Measurements from ENCODE around the gene PLEKHN1.
"Not testable (repeated sequence)": the region's sequence is repeated elsewhere in the genome, so short reads cannot be mapped to it uniquely, and the experiment has no call there.

PLEKHN1 gene

DNA sequence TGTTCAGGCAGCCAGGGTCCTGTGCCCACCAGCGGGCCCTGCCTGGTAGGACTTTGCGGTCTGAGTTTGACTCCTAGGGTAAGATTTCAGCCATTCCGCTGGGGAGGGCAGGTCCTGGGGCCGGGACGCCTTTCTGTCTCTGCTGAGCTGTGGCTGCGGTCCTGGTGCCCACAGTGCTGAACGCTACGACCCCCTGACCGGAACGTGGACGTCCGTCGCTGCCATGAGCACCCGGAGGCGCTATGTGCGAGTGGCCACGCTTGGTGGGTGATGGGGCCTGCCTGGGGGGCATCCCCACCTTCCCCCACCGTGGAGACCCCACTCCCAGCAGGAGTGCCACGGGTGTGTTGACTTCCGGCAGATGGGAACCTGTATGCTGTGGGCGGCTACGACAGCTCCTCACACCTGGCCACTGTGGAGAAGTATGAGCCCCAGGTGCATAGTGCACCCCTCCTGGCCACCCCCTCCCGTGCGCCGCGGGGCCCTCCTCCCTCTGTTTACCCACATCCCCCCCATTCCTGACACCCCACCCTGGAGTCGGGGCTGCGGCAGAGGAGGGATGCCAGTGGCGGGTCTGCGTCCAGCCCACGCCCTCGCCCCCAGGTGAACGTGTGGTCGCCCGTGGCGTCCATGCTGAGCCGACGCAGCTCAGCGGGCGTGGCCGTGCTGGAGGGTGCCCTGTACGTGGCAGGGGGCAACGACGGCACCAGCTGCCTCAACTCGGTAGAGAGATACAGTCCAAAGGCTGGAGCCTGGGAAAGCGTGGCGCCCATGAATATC is 2.3 kb upstream of the PLEKHN1 start:
- no peak for DNase-seq

DNA sequence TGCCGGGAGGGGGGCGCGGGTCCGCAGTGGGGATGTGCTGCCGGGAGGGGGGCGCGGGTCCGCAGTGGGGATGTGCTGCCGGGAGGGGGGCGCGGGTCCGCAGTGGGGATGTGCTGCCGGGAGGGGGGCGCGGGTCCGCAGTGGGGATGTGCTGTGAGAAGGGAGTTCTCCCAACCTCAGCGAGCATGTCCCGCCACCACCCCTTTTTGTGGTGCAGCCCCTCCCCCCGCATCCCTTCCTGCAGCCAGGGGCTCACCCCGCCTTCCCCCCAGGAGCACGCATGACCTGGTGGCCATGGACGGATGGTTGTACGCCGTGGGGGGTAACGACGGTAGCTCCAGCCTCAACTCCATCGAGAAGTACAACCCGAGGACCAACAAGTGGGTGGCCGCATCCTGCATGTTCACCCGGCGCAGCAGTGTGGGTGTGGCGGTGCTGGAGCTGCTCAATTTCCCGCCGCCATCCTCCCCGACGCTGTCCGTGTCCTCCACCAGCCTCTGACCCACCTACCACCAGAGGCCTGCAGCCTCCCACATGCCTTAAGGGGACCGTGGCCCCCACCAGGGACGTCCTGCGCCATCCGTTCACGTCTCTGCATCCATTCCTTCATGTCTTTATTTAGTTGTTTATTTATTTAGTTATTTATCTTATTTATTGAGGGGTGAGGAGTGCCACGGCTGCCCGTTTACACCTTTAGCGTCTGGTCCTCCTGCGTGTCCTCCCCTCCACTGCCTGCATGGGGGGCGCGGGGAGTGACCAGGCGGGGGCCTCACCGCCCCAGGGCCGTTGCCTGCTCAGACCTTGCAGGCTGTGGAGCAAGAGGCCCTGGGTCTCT is 1.4 kb upstream of the PLEKHN1 start:
- no peak for DNase-seq

DNA sequence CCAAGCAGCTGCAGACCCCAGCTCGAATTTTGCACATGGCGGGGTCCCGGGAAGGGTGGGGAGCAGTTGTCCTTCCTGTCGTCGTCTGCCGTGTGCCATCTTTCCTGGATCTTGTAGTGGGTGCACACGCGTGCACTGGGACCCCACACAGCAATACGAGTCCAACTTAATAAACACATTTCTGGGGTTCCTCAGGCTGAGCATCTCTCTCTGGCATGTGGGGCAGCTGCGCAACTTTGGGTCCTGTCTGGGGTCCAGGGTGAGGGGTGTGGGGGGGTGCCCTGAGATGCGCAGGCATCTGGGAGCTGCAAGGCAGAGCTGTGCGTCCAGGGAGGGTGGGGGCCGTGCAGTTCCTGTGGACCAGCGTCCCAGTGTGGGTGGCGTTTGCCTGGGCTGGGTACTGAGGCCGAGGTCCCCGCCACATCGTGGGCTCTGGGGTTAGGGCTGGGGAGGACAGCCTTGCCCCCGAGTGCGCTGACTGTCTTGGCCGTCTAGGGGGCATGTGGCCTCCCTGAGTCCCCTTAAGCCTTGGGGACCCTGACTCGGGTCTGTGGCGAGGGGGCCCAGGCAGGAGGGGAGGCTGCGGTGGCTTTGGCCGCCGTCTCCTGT is 652 bp upstream of the PLEKHN1 start:
- no peak for DNase-seq

DNA sequence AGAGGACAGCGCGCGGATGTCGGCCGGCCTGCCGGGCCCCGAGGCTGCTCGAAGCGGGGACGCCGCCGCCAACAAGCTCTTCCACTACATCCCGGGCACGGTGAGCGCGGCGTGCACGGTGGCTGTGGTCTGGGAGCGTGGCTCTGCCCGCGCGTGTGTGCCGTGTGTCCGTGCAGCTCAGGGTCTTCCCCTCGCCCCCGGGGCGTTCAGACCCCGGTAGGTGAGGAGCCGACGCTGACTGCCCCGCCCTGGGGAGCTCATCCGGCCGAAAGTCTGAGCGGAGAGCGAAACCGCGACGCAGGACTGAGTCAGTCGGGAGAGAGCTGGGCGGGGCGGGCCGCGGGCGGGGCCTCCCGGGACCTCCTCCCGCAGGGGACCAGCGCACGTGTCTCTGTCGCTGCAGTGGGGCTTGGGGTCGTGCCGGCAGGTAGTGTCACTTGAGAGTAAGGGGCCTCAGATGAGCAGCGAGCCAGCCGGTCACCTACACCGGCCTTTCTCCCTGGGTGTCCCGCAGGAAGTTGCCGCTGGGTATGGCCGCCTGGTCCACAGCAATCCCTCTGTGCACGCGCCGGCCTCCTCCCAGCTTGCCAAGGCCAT is 520 bp downstream of the PLEKHN1 start:
- DNase-seq: peak; percentile 81

DNA sequence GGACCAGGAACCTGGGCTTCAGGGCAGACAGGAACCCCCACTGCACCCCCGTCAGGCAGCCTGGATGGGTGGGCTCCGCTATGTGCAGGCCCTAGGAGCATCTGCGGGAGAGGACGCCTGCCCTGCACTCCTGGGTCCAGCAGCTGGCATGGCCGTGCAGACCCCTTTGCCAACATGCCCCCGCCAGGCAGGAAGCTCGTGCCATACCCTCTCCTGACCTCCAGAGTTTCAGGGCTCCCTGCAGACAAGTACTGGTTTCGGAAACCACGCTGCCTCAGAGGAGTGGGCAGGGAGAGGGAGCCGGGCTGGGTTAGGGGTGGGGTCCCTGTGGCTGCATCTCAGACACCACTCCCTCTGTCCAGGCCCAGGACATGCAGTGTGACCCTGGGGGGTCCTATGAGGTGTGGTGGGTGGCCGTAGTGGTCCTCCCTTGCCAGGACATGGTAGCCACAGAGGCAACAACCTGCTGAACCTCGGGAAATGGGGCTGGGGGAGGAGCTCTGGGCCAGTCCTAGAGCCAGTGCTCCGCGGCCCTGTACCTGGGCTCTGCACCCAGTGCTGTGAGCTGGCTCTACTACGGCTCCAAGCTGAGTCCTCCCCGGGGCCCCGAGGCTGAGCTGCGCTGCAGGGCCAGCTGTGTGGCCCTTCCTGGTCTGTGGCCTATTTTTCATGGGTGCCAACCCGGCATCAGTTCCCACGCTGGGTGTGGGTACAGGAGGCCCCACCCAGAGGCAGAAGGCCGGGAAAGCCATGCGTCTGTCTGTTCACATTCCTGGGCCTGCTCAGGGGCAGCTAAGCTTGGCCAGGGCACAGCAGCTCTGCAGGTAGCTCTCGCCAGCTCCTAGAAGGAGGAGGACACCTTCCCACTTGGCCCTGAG is 1.4 kb downstream of the PLEKHN1 start:
- DNase-seq: no peak

DNA sequence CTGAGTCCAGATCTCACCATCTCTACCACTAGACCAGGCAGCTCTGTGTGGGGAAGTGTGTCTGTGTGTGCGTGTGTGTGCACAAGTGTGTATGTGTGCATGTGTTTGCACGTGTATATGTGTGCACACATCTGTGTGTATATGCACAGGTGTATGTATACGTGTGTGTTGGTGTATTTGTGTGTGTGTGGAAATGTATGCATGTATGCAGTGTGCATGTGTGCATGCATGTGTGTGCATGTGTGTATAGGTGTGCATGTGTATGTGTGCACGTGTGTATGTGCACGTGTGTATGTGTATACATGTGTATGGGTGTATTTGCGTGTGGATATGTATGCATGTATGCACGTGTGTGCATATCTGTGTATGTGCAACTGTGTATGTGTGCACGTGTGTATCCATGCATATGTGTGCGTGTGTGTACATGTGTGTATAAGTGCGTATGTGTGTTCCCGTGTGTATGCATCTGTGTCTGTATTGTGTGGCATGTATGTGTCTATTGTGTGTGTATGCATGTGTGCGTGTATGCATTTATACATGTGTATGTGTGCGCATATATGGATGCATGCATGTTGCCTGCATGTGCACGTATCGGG is 3.1 kb downstream of the PLEKHN1 start:
- DNase-seq: no peak

DNA sequence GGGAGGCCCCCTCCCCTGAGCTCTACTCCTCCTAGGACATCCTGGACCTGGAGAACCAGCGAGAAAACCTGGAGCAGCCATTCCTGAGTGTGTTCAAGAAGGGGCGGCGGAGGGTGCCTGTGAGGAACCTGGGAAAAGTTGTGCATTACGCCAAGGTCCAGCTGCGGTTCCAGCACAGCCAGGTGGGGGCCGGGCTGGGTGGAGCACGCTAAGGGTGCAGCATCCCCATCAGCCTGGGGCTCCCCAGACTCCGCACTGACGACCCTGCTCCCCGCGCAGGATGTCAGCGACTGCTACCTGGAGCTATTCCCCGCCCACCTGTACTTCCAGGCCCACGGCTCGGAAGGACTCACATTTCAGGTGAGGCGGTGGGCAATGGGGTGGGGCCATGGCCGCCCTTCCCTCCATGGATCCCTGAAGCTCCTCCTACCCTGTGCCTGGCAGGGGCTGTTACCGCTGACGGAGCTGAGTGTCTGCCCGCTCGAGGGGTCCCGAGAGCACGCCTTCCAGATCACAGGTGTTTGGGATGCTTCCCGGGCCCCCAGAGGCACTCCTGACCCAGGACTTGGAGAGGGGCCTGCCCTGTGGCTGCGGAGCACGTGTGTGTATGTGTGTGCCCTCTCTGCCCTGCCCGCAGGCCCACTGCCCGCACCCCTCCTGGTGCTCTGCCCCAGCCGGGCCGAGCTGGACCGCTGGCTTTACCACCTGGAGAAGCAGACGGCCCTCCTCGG is 4.1 kb downstream of the PLEKHN1 start:
- DNase-seq: no peak

DNA sequence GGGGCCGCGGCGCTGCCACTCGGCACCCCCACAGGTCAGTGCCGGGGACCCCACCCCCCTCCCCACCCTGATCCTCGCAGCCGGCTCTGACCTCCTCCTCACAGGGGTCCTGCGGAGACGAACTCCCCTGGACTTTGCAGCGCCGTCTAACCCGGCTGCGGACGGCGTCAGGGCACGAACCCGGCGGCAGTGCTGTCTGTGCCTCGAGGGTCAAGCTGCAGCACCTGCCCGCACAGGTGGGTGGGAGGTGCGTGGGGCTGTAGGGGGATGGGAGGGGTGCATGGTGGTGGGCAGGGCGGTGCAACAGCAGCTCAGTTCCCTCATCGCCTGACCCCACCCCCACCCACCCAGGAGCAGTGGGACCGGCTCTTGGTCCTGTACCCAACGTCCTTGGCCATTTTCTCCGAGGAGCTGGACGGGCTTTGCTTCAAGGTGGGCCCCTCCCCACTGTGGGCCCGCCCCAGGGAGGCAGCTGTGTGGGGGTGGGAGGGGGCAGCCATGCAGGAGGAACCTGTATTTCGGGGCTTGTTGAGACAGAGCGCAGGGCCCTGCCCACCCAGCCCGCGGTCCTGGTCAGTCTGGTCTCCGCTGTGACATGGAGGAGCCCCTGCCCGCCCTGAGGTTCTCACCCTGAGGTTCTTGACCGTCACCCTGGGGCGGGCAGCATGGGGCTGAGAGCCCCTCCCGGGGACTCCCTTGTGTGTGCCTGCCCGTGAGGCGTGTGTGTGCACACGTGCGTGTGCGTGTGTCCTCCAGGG is 4.9 kb downstream of the PLEKHN1 start:
- DNase-seq: no peak

DNA sequence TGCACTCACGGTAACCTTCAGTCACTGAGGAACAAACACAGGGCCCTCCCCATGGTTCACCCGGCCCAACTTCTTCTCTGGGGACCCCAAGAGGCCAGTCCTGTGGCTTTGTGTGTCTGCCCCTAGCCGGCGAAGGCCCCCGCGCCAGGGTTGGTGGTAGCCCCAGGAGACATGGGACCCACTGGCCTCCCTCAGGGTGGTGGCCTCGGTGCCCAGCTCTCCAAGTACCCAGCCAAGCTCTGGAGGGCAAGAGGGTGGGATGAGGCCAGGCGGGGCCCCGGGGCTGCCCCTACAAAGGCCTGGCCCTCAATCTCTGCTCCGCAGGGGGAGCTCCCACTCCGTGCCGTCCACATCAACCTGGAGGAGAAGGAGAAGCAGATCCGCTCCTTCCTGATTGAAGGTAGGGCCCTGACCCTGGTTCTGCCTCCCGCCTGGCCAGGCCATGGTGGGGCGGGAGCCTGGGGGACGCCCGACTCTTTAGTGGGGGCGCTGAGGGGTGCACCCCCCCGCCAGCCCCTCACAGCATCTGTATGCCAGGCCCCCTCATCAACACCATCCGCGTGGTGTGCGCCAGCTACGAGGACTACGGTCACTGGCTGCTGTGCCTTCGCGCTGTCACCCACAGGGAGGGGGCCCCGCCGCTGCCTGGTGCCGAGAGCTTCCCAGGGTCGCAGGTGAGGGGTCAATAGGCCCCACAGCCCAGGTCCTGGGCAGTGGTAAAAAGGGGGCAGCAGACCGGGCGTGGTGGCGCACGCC is 5.6 kb downstream of the PLEKHN1 start:
- no peak for DNase-seq

DNA sequence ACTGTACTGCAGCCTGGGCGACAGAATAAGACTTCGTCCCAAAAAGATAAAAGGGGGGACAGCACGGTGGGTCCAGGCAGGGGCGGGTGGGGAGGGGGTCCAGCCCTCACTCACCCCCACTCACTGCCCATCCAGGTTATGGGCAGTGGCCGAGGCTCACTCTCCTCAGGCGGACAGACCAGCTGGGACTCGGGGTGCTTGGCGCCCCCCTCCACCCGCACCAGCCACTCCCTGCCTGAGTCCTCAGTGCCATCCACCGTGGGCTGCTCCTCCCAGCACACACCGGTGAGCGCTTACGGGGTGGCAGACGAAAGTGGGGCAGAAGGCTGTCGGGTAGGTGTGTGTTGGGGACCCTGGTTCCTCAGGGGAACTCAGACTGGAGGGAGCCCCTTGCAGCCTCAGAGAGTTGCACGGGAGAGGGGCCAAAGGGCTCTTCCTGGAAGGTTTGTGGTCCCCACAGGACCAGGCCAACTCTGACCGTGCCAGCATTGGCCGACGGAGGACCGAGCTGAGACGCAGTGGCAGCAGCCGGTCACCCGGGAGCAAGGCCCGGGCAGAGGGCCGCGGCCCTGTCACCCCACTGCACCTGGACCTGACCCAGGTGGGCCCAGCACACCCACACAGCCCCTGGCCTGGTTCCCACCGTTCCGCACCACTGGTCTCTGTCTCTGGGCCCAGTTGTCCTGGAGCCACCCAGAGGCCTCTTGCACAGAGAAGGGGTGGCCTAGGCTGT is 6.6 kb downstream of the PLEKHN1 start:
- DNase-seq: no peak

DNA sequence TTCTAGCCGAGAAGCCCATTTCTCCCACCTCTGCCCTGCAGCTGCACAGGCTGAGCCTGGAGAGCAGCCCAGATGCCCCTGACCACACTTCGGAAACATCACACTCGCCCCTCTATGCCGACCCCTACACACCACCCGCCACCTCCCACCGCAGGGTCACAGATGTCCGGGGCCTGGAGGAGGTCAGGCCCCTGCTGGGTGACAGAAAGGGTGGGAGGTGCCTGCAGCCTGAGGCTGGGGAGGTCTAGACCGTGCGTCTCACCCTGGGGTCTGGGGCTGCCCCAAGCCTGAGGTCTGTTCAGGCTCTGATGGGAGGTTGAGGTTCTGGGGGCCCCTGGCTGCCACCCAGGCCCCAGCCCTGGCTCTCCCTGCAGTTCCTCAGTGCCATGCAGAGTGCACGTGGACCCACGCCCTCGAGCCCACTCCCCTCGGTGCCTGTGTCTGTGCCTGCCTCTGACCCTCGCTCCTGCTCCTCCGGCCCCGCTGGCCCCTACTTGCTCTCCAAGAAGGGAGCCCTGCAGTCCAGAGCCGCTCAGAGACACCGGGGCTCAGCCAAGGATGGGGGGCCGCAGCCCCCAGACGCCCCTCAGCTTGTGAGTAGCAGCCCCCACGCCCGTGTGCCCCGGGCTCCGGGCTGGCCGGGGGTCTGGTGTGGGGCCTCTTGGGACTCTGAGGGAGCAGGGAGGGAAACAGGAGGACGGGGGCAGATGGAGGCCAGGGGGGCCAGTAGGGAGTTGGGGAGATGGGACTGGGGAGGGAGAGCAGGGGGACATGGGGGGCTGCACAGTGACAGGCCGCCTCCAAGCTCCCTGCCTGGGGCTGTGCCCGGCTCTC is 7.4 kb downstream of the PLEKHN1 start:
- DNase-seq: no peak

DNA sequence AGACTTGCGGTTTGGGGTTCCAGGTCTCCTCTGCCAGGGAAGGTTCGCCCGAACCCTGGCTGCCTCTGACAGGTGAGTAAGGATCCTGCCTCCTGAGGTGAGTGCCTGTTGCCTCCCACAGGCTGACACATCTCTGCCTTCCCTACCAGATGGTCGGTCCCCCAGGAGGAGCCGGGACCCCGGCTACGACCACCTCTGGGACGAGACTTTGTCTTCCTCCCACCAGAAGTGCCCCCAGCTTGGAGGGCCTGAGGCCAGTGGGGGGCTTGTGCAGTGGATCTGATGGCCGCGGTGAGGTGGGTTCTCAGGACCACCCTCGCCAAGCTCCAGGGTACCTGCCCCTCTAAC is 8.0 kb downstream of the PLEKHN1 start:
- no peak for DNase-seq

DNA sequence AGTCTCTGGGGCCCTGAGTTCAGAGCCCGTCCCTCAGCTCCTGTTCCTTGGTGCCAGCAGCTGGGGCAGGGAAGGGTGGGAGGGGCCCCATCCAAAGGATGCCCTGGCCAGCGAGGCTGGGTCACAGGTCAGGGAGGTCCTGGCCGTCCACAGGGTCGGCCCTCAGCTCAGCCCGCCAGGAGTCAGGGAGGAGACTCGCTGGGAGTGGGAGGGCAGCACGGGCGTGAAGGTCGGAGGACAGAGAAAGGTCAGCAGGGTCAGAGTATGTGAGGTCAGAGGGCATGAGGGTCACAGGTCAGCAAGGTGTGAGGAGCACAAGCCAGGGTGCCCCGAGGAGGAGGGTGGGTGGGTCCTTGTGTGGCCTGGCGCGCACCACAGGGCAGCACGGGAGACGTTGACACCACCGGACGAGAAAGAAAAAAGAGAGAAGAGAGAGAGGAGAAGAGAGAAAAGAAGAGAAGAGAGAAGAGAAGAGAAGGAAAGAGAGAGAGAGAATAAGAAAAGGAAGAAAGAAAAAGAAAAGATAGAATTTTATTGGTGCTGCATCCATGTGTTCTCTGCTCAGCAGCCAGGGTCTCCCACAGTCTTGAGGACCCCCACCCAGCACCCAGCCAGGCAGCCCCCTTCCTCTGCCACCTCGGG is 8.5 kb downstream of the PLEKHN1 start:
- DNase-seq: no peak

DNA sequence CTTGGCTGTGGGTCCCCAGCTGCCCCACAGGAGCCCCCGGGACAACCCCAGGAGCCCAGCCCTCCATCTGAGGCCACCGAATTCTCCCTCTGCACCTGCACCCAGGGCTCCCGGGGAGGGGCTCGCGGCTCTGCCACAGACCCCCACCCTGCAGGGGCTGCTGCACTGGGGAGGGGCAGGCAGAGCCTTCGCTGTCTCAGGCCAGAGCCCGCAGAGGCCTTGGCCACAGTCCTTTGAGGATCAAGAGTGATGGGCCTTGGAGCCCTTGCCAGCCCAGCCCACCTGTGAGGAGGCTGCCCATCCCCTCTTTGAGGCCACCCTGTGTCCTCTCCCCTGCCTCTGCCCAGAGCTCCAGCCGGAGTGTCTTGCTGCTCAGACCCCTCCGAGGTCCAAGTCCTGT is 9.1 kb downstream of the PLEKHN1 start:
- DNase-seq: no peak

DNA sequence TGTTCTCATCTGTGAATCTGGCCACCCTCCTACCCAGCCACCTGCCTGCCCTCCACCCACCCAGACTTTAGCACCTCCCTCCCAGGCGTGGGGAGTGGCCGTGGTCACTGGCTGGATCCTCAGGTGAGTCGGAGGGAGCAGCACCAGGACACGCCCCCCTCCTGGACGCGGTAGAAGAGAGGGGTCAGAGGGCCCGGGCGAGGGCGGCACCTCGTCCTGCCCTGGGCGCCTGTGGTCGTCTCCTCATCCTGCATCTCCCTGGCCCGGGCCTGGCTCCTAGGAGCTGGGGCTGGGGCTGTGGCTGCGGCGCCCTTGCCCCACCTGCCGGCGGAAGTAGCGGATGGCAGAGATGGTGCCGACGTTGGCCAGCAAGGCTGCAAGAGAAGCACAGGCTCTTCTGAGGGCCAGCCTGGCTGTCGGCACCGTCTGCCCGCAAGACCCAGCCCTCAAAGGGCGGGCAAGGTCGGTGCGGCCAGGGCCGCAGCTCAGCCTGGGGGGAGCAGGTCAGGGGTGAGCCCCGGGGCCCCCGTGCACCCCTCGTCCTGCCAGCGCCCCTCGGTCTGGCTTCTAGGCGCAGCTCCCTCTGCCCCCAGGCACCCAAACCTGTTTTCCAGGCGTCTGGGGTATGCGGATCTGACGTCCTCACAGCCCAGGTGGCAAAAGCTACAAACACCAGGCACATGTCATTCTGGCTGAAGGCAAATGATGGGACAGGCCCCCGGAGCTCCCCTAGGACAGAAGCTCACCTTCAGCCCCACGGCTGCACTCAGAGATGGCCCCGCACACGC is 9.8 kb downstream of the PLEKHN1 start:
- peak; percentile 66 for DNase-seq

DNA sequence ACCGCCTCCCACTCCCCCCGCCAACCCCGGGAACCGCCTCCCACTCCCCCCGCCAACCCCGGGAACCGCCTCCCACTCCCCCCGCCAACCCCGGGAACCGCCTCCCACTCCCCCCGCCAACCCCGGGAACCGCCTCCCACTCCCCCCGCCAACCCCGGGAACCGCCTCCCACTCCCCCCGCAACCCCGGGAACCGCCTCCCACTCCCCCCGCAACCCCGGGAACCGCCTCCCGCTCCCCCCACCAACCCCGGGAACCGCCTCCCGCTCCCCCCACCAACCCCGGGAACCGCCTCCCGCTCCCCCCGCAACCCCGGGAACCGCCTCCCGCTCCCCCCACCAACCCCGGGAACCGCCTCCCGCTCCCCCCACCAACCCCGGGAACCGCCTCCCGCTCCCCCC is 10.5 kb downstream of the PLEKHN1 start:
- not testable (repeated sequence) for DNase-seq

Data from suppressor macrophage treated with lipopolysaccharide for 4 hours (primary cell).